ENCODE measurements around the gene DRD3.

DRD3 gene

GRCh38 chr3:114178770-114179368 lies at the start of gene DRD3:
DRD3 (minus strand) TSS chr3:114179052; CDS start chr3:114171992, 7,060 bp downstream.
- in situ Hi-C loops (cut with HindIII; ENCODE audit: low sequenced_read_pairs): no loop called here

- in situ Hi-C loops (cut with HindIII; ENCODE audit: low sequenced_read_pairs): no loop called here
Observed at GRCh38 chr3:114227076-114227475, 48.2 kb upstream of the DRD3 start.

GRCh38 chr3:114226313-114226712 lies 47.5 kb upstream of the DRD3 start:
- in situ Hi-C loops (cut with HindIII; ENCODE audit: low sequenced_read_pairs): no loop called here

- in situ Hi-C loops (cut with HindIII; ENCODE audit: low sequenced_read_pairs): no loop called here
Observed at GRCh38 chr3:114223143-114223542, 44.3 kb upstream of the DRD3 start.

GRCh38 chr3:114221881-114222264 lies 43.0 kb upstream of the DRD3 start:
- in situ Hi-C loops (cut with HindIII; ENCODE audit: low sequenced_read_pairs): no loop called here

- in situ Hi-C loops (cut with HindIII; ENCODE audit: low sequenced_read_pairs): no loop called here
Observed at GRCh38 chr3:114221165-114221880, 42.5 kb upstream of the DRD3 start.

GRCh38 chr3:114219741-114220140 lies 40.9 kb upstream of the DRD3 start:
- in situ Hi-C loops (cut with HindIII; ENCODE audit: low sequenced_read_pairs): no loop called here

GRCh38 chr3:114218578-114219185 lies 39.8 kb upstream of the DRD3 start:
- in situ Hi-C loops (cut with HindIII; ENCODE audit: low sequenced_read_pairs): no loop called here

- in situ Hi-C loops (cut with HindIII; ENCODE audit: low sequenced_read_pairs): no loop called here
Observed at GRCh38 chr3:114218006-114218405, 39.2 kb upstream of the DRD3 start.

GRCh38 chr3:114217266-114217665 lies 38.4 kb upstream of the DRD3 start:
- in situ Hi-C loops (cut with HindIII; ENCODE audit: low sequenced_read_pairs): no loop called here

GRCh38 chr3:114216186-114216970 lies 37.5 kb upstream of the DRD3 start:
- in situ Hi-C loops (cut with HindIII; ENCODE audit: low sequenced_read_pairs): no loop called here

- in situ Hi-C loops (cut with HindIII; ENCODE audit: low sequenced_read_pairs): no loop called here
Observed at GRCh38 chr3:114214542-114215341, 35.9 kb upstream of the DRD3 start.

GRCh38 chr3:114213627-114214541 lies 35.0 kb upstream of the DRD3 start:
- in situ Hi-C loops (cut with HindIII; ENCODE audit: low sequenced_read_pairs): no loop called here

GRCh38 chr3:114213292-114213626 lies 34.4 kb upstream of the DRD3 start:
- in situ Hi-C loops (cut with HindIII; ENCODE audit: low sequenced_read_pairs): no loop called here

- in situ Hi-C loops (cut with HindIII; ENCODE audit: low sequenced_read_pairs): no loop called here
Observed at GRCh38 chr3:114212646-114213045, 33.8 kb upstream of the DRD3 start.

- in situ Hi-C loops (cut with HindIII; ENCODE audit: low sequenced_read_pairs): no loop called here
Observed at GRCh38 chr3:114207768-114208167, 28.9 kb upstream of the DRD3 start.

- in situ Hi-C loops (cut with HindIII; ENCODE audit: low sequenced_read_pairs): no loop called here
Observed at GRCh38 chr3:114206342-114206741, 27.5 kb upstream of the DRD3 start.

GRCh38 chr3:114205541-114205940 lies 26.7 kb upstream of the DRD3 start:
- in situ Hi-C loops (cut with HindIII; ENCODE audit: low sequenced_read_pairs): no loop called here

- in situ Hi-C loops (cut with HindIII; ENCODE audit: low sequenced_read_pairs): no loop called here
Observed at GRCh38 chr3:114194750-114195149, 15.9 kb upstream of the DRD3 start.

GRCh38 chr3:114192136-114192535 lies 13.3 kb upstream of the DRD3 start:
- in situ Hi-C loops (cut with HindIII; ENCODE audit: low sequenced_read_pairs): no loop called here
